Activated B cell treated with CpG ODN at 0.5 μM for 24 hours (primary cell): ENCODE results near the gene ANKRD11. TPM values are rescaled to one million over a fixed set of nuclear protein-coding genes. Genes with fewer than 3 reads are reported as not detected.

ENCODE experiments used
- ATAC-seq: fragments of 200-7000 bp; cut with Tn5 transposase; one replicate; pipeline ENCODE4 v1.10.0; 2021; ENCODE audit warnings: low read depth, mild to moderate bottlenecking, moderate library complexity
- CTCF ChIA-PET: fragments of 350-600 bp; sonication (Branson Sonifier 250); formaldehyde crosslinking; loops from one replicate; lab custom pipeline; 2021; ENCODE audit warnings: antibody characterized with exemption; lab: Charles Lee
- POLR2A ChIA-PET: fragments of 350-600 bp; sonication (Branson Sonifier 250); formaldehyde crosslinking; loops from one replicate; lab custom pipeline; 2021; ENCODE audit warnings: antibody characterized with exemption; lab: Charles Lee
- DNase-seq: peaks from one replicate; pipeline ENCODE4 v3.0.0; 2022
- H3K27ac Mint-ChIP-seq: one replicate; pipeline ENCODE4 v1.8.0; 2020; ENCODE audit warnings: mixed read lengths
- H3K27me3 Mint-ChIP-seq: one replicate; pipeline ENCODE4 v1.8.0; 2021; ENCODE audit warnings: mixed read lengths
- H3K36me3 Mint-ChIP-seq: one replicate; pipeline ENCODE4 v1.8.0; 2021; ENCODE audit warnings: low read depth, mixed read lengths
- H3K4me1 Mint-ChIP-seq: one replicate; pipeline ENCODE4 v1.8.0; 2021; ENCODE audit warnings: mixed read lengths
- H3K4me3 Mint-ChIP-seq: one replicate; pipeline ENCODE4 v1.8.0; 2020; ENCODE audit warnings: mild to moderate bottlenecking, mixed read lengths
- H3K9me3 Mint-ChIP-seq: one replicate; pipeline ENCODE4 v1.8.0; 2020; ENCODE audit warnings: mixed read lengths
- intact Hi-C: fragments of 100-400 bp; cut with micrococcal nuclease; formaldehyde crosslinking; loops from one replicate; pipeline ENCODE4 v1.15.1; 2024
- total RNA-seq: library from RNA; stranded (reverse); gene quantifications from 2 replicates; pipeline ENCODE4 v1.2.3, GENCODE V29; 2022
- TF ChIP-seq, protein P1 (sequence below): fragments of 200-600 bp; IDR thresholded peaks from one replicate; pipeline ENCODE4 v1.8.0; 2022; ENCODE audit warnings: antibody characterized with exemption, mild to moderate bottlenecking

Gene ANKRD11
- total RNA-seq: 216 and 243 TPM in 2 replicates

DNA sequence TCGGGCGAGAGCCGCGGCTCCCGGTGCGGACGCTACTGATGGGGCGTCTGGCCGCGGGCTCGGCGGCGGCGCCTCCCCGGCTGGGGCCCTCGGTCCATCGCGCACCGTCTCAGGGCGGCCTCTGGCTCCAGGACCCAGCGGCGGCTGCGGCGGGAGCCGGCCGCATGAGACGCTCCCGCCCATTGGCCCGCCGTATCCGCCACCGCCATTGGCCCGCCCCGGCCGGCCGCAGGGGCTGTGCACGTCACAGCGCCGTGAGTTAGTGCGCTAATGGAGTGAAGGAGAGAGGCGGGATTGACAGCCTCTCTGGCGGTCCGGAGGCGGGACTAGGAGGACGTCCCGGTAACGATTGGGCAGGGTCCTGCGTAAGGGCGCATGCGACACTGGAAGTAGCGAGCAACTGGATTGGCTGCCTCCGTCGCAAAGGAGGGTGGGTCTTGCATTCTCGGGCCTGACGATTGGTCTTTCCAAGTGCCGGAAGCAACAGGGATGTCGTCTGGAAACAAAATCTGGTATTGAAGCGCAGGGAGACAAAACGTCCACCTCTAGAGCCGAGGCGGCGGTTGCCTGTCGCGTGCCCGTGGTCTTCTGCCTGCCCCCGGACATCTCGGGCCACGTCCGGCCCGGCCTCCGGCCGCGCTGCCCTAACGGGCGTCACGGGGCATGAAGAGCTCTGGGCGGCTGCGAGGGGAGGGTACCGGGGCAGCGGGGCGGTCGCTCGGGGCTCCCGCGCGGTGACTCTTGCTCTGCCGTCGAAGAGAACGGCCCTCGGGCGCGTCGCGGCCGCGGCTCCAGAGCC lies at the start of gene ANKRD11:
Gene ANKRD11 (minus strand): TSS at position 123 of the 799 bp plus-strand sequence. CDS start 173,542 bp downstream, outside the sequence.
- Mint-ChIP-seq H3K9me3 (no peaks in the 10 kb centered on the region), H3K27ac (peak within 1 kb of the TSS; percentile 97), H3K27me3 (no peaks in the 10 kb centered on the region), H3K36me3 (peaks cover 23% of the 10 kb centered on the region), H3K4me1 (peaks cover 58% of the 10 kb centered on the region), H3K4me3 (peak within 1 kb of the TSS; percentile 91)
- ChIA-PET CTCF (no interaction called here), POLR2A (interaction anchor here (0.7 to 4.4 kb wide), 11 partner anchors 12 to 174 kb away, joined by 3 to 68 read pairs (median 6); partner anchors contain the start of gene SPG7)
- peak; percentile 80 for ATAC-seq
- peak; percentile 99 for DNase-seq
- intact Hi-C loops: loop anchor here (1.0 to 2.0 kb wide), 6 partner anchors 15 to 384 kb away; partner anchors contain the start of gene RPL13
- TF ChIP-seq, protein P1, sequence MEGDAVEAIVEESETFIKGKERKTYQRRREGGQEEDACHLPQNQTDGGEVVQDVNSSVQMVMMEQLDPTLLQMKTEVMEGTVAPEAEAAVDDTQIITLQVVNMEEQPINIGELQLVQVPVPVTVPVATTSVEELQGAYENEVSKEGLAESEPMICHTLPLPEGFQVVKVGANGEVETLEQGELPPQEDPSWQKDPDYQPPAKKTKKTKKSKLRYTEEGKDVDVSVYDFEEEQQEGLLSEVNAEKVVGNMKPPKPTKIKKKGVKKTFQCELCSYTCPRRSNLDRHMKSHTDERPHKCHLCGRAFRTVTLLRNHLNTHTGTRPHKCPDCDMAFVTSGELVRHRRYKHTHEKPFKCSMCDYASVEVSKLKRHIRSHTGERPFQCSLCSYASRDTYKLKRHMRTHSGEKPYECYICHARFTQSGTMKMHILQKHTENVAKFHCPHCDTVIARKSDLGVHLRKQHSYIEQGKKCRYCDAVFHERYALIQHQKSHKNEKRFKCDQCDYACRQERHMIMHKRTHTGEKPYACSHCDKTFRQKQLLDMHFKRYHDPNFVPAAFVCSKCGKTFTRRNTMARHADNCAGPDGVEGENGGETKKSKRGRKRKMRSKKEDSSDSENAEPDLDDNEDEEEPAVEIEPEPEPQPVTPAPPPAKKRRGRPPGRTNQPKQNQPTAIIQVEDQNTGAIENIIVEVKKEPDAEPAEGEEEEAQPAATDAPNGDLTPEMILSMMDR: no peak

DNA sequence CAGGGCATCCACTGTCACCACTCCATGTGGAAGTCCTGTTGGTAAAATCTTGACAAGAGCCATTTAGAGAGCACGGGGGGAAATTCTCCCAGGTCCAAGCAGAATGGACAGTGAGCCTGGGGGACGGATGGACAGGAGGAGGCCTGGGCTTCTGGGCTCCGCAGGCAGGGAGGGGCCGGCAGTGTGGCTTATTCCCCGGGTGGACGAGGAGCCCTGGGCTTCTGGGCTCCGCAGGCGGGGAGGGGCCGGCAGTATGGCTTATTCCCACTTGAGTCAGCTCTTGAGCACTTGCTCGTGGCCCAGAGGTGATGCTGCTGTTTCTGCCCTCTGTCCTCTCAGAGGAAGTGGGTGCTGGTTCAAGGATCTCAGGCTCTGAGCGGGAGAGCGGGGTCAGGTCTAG lies 47.9 kb upstream of the ANKRD11 start:
- no peak overlapping the region for H3K27ac Mint-ChIP-seq
- POLR2A ChIA-PET: no interaction called here
- ATAC-seq (no peak), DNase-seq (no peak)
- H3K9me3 Mint-ChIP-seq: no peaks in the 10 kb centered on the region
- no peak overlapping the region for H3K4me3 Mint-ChIP-seq
- no peaks in the 10 kb centered on the region for H3K27me3 Mint-ChIP-seq
- H3K4me1 Mint-ChIP-seq: peaks cover 22% of the 10 kb centered on the region
- intact Hi-C loops: no loop called here
- TF ChIP-seq, protein P1: no peak
- CTCF ChIA-PET: no interaction called here
- peaks cover 43% of the 10 kb centered on the region for H3K36me3 Mint-ChIP-seq

DNA sequence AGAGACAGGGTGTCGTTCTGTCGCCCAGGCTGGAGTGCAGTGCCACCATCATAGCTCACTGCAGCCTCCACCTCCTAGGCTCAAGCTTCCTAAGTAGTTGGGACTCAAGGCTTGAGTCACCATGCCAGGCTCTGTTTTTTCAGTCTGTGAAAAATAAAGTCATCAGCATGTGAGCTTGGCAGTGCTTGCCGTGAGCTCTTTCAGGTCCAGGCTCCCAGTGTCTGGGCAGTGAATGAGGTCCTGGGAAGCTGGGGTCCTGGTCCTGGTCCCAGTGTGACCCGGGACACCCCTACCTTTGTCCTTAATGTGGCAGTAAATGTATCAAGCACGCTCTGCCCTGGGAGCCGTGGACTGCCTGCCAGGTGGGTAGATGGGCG lies 47.2 kb upstream of the ANKRD11 start:
- no peak overlapping the region for H3K4me3 Mint-ChIP-seq
- DNase-seq (no peak), ATAC-seq (no peak)
- intact Hi-C loops: no loop called here
- POLR2A ChIA-PET: no interaction called here
- CTCF ChIA-PET: no interaction called here
- no peaks in the 10 kb centered on the region for H3K9me3 Mint-ChIP-seq
- H3K4me1 Mint-ChIP-seq: peaks cover 22% of the 10 kb centered on the region
- H3K27ac Mint-ChIP-seq: no peak overlapping the region
- TF ChIP-seq, protein P1: no peak
- no peaks in the 10 kb centered on the region for H3K27me3 Mint-ChIP-seq
- peaks cover 48% of the 10 kb centered on the region for H3K36me3 Mint-ChIP-seq

DNA sequence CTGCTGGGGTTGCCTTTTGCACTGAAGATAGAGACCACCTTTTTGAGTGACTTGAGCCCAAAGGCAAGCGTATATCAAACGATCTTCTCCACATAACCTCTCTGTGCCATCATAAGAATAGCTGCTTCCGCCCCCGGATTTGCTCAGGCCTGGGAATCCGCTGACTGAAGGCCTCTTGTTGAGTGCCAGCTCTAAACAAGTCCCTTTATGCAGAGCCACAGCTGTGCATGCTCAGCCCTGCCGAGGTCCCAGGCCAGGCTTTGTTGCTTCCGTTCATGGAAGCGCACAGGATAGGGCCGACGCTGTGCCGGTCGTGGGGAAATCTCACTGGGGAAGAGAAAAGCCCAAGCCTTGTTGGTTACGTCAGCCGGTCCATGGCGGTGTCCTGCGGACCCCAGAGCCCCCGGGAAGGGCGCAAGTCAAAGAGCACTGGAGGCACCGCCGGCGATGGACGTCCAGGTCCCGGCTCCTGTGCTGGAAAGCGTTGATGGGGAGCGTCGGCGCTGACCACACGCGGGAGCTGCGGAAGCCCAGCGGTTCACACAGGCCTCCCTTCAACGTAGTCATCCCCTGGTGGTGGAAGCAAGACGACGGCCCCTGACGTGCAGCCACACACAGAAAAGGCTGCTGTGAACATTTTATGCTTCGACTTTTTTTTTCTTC lies 46.7 kb upstream of the ANKRD11 start:
- DNase-seq (no peak), ATAC-seq (no peak)
- ChIA-PET CTCF (no interaction called here), POLR2A (no interaction called here)
- Mint-ChIP-seq H3K4me1 (peaks cover 22% of the 10 kb centered on the region), H3K27ac (no peak overlapping the region), H3K9me3 (no peaks in the 10 kb centered on the region), H3K4me3 (no peak overlapping the region), H3K27me3 (no peaks in the 10 kb centered on the region), H3K36me3 (peaks cover 46% of the 10 kb centered on the region)
- TF ChIP-seq, protein P1: no peak
- intact Hi-C loops: no loop called here

DNA sequence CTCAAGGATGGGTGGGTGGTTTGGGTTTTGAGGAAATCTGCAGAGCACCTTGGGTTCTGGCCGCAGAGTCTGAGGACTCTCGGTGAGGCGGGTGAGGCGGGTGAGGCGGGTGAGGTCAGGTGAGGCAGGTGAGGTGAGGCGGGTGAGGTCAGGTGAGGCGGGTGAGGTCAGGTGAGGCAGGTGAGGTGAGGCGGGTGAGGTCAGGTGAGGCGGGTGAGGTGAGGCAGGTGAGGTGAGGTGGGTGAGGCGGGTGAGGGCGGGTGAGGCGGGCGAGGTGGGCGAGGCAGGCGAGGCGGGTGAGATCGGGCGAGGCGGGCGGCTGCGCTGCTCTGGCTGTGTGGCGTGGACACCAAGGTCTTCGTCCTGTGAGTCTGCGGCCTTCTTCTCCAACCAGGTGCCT lies 46.0 kb upstream of the ANKRD11 start:
- peaks cover 22% of the 10 kb centered on the region for H3K4me1 Mint-ChIP-seq
- ATAC-seq (no peak), DNase-seq (no peak)
- no peaks in the 10 kb centered on the region for H3K9me3 Mint-ChIP-seq
- POLR2A ChIA-PET: no interaction called here
- H3K36me3 Mint-ChIP-seq: peaks cover 47% of the 10 kb centered on the region
- no peak overlapping the region for H3K27ac Mint-ChIP-seq
- CTCF ChIA-PET: no interaction called here
- TF ChIP-seq, protein P1: no peak
- intact Hi-C loops: no loop called here
- H3K27me3 Mint-ChIP-seq: no peaks in the 10 kb centered on the region
- no peak overlapping the region for H3K4me3 Mint-ChIP-seq
